ENCODE results near the gene STAM.
A peak's percentile ranks its signal among the peaks of the same experiment; 100 is the strongest.

The STAM gene

DNA sequence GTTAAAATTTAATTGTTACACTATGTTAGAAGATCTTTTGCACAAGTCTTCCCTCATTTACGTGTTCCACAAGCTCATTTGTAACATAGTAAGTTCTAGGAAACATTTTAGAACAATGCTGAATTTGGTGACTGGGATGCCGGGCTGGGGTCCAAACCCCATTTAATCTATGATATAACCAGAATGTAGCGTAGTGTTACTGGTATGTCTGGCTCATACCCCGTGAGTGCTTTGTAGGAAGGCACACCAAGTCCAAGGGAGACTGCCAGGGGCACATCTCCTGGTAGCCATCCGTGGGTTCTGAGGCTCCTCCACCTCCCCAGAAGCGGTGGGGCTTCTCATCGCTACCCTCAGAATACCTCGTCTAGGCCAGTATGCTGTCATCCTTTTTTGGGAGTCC, 86.7 kb downstream of the STAM start:
- no peak for DNase-seq

GRCh38 chr10:17731331-17732020, 87.5 kb downstream of the STAM start:
- no peak for DNase-seq

DNA sequence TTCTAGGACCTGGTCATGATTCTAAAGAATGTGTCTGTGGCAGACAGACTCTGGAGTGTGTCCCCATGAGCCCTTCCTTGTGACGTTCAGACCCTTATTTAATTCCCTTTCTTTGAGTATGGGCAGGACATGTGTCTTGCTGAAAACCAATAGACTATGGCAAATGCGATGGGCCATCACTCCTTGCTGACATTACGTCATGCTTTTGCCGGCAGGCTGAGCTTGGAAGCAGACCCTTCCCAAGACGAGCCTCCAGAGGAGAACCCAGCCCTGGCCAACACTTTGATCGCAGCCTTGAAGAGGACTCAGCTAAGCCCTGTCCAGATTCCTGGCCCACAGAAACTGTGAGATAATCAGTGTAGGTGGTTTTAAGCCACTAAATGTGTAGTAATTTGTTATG, 89.7 kb downstream of the STAM start:
- DNase-seq, result no peak

- DNase-seq, result no peak
Observed at GRCh38 chr10:17734432-17735080, 90.6 kb downstream of the STAM start.

GRCh38 chr10:17735166-17735941, 91.4 kb downstream of the STAM start:
- DNase-seq, result no peak

DNA sequence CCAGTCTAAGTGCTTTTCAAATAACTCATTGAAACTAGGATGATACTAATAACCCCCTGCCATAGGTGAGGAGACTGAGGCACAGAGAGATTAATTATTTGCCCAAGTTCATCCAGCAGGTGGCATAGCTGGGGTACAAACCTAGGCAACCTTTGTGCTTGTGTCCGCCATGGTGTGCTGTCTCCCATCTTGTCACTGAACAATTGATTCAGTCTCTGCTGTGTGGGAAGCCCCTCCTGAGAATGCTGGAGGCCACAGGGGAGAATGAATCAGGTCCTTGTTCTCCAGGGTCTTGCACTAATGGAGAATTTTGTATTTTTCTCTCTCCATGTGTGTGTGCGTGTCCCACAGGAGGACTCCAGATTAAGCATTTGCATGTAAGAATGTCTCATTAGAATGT, 92.3 kb downstream of the STAM start:
- DNase-seq, result no peak

- peak in 12 of 56 donors; percentile 2 to 41 (median 10) for DNase-seq
Observed at GRCh38 chr10:17737027-17737965, 93.3 kb downstream of the STAM start.

DNA sequence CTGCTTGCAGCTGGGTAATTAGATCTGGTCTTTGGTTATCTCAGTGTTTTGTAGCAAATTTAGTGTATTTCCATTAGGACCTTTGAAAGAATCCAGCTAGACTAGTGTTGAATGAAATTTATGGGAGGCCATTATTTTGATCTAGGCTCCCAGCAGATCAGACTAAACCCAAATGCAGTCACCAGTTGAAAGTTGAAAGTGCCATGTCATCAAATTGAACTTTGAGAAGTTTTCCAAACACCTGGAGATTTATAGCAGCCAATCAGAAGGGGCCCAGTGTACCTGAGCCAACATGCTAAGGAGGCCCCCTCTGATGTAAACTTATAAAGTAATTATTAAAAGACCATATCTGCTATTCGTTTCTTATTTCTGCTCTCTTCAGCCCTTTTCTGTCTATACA, 96.7 kb downstream of the STAM start:
- no peak for DNase-seq

GRCh38 chr10:17742918-17743317, 99.0 kb downstream of the STAM start:
- DNase-seq, result peak in 33 of 56 donors; percentile 1 to 73 (median 19)

DNA sequence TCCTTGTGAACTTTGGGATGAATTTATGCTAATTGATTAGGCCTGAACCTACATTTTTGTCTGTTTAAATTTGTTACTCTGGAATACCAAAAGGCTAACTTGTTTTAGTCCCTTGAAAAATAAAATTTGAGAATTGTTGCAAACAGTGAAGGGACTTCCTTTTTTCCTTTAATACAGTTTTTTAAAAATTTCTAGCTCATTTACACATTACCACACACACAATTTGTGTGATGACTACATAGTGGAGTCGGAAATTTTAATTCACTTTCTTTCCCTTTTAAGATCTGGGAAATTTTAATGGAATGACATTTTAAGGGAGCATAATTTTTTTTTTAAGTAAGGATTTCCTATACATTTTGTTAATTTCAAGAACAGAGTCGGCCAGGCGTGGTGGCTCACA, 99.5 kb downstream of the STAM start:
- DNase-seq, result no peak

- DNase-seq, result no peak
Observed at GRCh38 chr10:17744341-17744861, 100.5 kb downstream of the STAM start.

DNA sequence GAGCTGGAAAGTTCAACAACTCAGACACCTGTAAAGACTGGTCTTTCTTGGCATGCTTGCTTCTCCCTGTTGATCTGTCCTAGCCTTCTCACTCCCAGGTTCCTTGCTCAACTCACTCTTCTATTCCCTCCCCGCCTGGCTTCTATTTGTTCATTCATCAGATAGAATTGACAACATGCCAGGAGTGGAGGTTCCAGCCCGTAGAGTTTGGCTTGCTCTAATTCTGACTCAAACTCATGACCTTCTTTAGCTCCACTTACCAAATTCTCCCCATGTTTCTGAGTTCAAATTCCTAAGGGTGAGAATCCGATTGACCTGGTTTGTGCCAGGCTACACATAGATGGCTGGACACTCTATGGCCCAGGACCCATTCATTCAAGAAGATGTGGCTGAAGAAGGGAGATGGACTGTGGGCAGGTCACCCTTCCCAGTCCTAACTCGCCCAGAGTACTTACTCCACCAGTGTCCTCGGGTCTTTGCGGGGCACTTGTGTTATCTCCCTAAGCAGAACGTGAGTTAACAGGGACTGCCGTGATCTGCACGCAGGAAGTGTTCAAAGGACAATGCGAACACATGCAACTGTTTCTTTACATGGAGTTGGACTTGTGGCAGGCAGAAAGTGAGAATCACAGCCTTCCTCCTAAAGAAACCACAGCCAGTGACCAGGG, 104.1 kb downstream of the STAM start:
- DNase-seq, result no peak

GRCh38 chr10:17749890-17750289, 105.9 kb downstream of the STAM start:
- DNase-seq, result no peak

- no peak for DNase-seq
Observed at GRCh38 chr10:17751781-17752445, 108.0 kb downstream of the STAM start, which contains the start of gene TMEM236. TMEM236 (plus strand) TSS chr10:17752201; CDS start chr10:17752296, 95 bp downstream.

GRCh38 chr10:17756557-17757217, 112.7 kb downstream of the STAM start:
- no peak for DNase-seq

GRCh38 chr10:17758200-17758599, 114.2 kb downstream of the STAM start:
- no peak for DNase-seq

DNA sequence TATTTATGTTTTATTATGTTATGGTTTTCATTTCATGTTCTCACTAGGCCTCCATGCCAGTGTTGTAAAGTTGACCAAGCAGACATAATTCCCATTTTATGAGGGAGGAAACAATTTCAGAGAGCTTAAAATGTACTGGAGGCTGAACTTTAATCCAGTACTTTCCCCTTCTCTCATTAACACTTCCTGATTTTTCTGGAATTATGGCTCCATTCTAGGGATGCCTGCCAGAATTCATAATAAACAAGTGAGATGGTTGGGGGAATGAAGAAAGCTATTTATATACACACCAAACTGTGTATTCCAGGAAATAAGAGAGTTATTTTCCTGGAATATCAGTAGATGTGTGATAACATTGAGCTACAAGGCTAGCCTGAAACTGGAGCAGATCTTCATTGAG, 114.9 kb downstream of the STAM start:
- DNase-seq, result no peak

DNA sequence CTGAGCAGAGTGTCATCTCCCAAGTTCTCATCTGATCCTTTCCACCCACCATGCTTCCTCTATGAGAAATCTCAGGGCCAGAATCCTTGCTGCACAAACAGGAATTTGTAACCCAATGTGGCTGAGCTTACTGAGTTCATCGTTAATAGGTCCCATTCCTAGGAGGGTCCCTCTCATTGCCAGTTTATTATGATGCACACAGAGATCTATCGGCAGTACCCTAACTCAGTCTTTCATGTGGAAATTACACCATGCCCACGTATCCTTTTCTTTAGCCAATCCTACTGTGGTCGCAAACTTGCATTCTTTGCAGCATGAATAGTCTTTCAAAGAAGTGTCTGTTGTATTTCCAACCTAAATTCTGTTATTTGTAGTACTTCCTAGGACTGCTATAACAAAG, 120.2 kb downstream of the STAM start:
- no peak for DNase-seq

- DNase-seq, result no peak
Observed at GRCh38 chr10:17765602-17766001, 121.7 kb downstream of the STAM start.

Measured in nucleus accumbens (tissue), 56 donors.